22Rv1 (cell line): ENCODE measurements around the gene RPL13A.
"Not testable (repeated sequence)": the region's sequence is repeated elsewhere in the genome, so short reads cannot be mapped to it uniquely, and the experiment has no call there.

Source experiments
- H3K27ac ChIP-seq: fragments of 450-650 bp; 2 replicates; pipeline ENCODE4 v1.5.1; 2017
- CTCF ChIP-seq: fragments of 450-650 bp; IDR thresholded peaks from 2 replicates; pipeline ENCODE4 v1.5.1; 2017; ENCODE audit warnings: mild to moderate bottlenecking
- ZFX ChIP-seq: fragments of 450-650 bp; IDR thresholded peaks from 2 replicates; pipeline ENCODE4 v1.6.1; 2017; ENCODE audit warnings: antibody characterized with exemption, borderline replicate concordance

Gene RPL13A

GRCh38 chr19:49468746-49469447, 18.5 kb upstream of the RPL13A start:
- TF ChIP-seq CTCF: no peak
- no peak for TF ChIP-seq ZFX
- peak overlapping the region; percentile 67 for H3K27ac ChIP-seq

- no peak overlapping the region for H3K27ac ChIP-seq
- TF ChIP-seq CTCF: 0 out of 2 replicates have a peak, but pooled peaks have one; percentile 6
- TF ChIP-seq ZFX: no peak
Observed at GRCh38 chr19:49469828-49470614, 17.4 kb upstream of the RPL13A start.

GRCh38 chr19:49470615-49470978, 16.8 kb upstream of the RPL13A start:
- H3K27ac ChIP-seq: no peak overlapping the region
- TF ChIP-seq CTCF (no peak), ZFX (no peak)

GRCh38 chr19:49472936-49473335, 14.5 kb upstream of the RPL13A start:
- TF ChIP-seq CTCF: no peak
- no peak for TF ChIP-seq ZFX
- no peak overlapping the region for H3K27ac ChIP-seq

- H3K27ac ChIP-seq: not testable (repeated sequence)
Observed at GRCh38 chr19:49473501-49473867, 13.9 kb upstream of the RPL13A start.

GRCh38 chr19:49473868-49474541, 13.4 kb upstream of the RPL13A start, which contains the start of gene FLT3LG:
Gene FLT3LG (plus strand): TSS chr19:49474215. CDS start chr19:49474640, 425 bp downstream.
- H3K27ac ChIP-seq: no peak within 1 kb of the TSS
- TF ChIP-seq ZFX (no peak), CTCF (peak; percentile 99)

- TF ChIP-seq ZFX: no peak
- TF ChIP-seq CTCF: no peak
- H3K27ac ChIP-seq: no peak overlapping the region
Observed at GRCh38 chr19:49474542-49474924, 12.9 kb upstream of the RPL13A start.
